ENCODE data around the gene ZNF746. TPM values are rescaled to one million over a fixed set of nuclear protein-coding genes. Genes with fewer than 3 reads are reported as not detected.

Gene ZNF746
- total RNA-seq, 2 experiments from 2014 or later: 12.6 to 13.0 TPM

- ChIA-PET CTCF (no interaction called here), POLR2A (interaction anchor here (1.1 kb wide), 1 partner anchor 17 kb away, joined by 4 read pairs; the partner anchor contains the start of gene ZNF777)
- Mint-ChIP-seq H3K27ac (no peak overlapping the region), H3K36me3 (ENCODE audit: low read depth) (peaks cover 45% of the 10 kb centered on the region), H3K4me3 (no peak overlapping the region), H3K27me3 (no peaks in the 10 kb centered on the region), H3K4me1 (ENCODE audit: low read depth) (no peaks in the 10 kb centered on the region), H3K9me3 (peaks cover 8% of the 10 kb centered on the region)
- intact Hi-C loops (cut with micrococcal nuclease): no loop called here
- ATAC-seq (no peak), DNase-seq (no peak)
- TF ChIP-seq CTCF (IDR thresholded peaks at IDR 0.05): no peak
Measured at GRCh38 chr7:149477494-149478443, 19.8 kb downstream of the ZNF746 start.

DNA sequence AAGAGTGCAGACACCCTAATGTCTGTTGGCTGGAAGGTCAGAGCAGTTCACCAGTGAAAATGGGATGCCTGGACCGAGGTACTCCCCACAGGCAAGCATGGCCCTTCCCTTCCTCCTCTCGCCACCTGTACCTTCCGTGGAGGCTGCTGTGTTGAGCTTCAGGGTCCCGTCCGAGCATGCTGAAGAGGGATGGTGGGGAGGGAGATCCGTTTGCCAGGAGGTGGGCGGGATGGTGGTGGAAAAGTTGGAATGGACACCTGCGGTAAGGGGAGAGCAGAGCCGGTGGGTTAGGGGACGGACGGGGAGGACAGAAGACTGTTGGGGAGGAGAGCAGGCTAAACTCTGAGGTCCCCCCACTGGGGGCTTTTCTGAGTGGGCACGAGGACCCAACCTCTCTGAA, 20.8 kb downstream of the ZNF746 start:
- ChIA-PET POLR2A (interaction anchor here (1.1 kb wide), 1 partner anchor 16 kb away, joined by 4 read pairs; the partner anchor contains the start of gene ZNF777), CTCF (interaction anchor here (1.0 kb wide), 1 partner anchor 16 kb away, joined by 5 read pairs; the partner anchor contains the start of gene ZNF777)
- Mint-ChIP-seq H3K4me3 (no peak overlapping the region), H3K27ac (no peak overlapping the region), H3K36me3 (ENCODE audit: low read depth) (peaks cover 51% of the 10 kb centered on the region), H3K4me1 (ENCODE audit: low read depth) (no peaks in the 10 kb centered on the region), H3K27me3 (no peaks in the 10 kb centered on the region), H3K9me3 (peaks cover 8% of the 10 kb centered on the region)
- no peak for TF ChIP-seq CTCF (IDR thresholded peaks at IDR 0.05)
- DNase-seq (no peak), ATAC-seq (no peak)
- intact Hi-C loops (cut with micrococcal nuclease): no loop called here

DNA sequence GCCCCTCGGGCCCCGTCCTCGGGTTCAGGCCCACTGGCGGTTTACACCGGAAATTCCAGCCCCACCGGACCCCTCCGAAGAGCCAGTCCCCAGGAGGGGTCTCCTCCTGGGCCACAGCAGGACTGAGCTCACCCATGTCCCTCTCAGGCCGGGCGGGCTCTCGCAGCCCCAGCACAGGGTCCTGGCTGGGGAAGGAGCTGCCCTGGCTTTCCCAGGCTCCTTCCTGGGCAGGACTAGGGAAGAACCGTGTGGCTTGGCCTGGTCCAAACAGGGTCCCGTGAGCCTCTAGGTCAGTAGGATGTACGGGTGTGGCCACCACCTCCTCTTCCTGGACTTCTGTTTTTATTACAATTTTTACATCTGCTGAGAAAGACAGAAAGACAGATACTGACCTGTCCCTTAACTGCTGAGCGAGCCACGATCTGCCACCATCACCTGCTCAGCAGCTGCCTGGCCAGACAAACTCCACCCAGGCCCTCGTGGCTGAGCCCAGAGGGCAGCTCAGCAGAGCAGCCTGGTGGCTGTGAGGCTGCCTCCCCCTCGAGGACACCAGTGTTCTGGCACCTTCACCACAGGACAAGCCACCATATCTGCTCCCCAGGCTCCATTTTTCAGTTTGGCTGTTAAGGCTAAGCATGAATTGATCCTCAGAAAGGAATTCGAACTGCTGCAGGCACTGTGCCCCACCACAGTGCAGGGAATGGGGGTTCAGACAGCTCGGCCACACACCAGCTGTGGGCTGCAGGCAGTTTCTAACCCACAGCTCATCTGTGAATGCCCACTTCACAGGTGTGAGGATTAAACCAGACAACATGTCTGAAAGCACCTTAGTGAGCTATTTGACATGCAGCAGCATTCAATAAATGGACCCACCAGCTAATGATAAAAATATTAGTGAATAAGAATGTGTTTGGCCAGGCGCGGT, 22.2 kb downstream of the ZNF746 start:
- Mint-ChIP-seq H3K27ac (peak overlapping the region; percentile 16), H3K4me3 (no peak overlapping the region), H3K27me3 (no peaks in the 10 kb centered on the region), H3K9me3 (peaks cover 11% of the 10 kb centered on the region), H3K36me3 (ENCODE audit: low read depth) (peaks cover 56% of the 10 kb centered on the region), H3K4me1 (ENCODE audit: low read depth) (no peaks in the 10 kb centered on the region)
- intact Hi-C loops (cut with micrococcal nuclease): no loop called here
- CTCF ChIA-PET: interaction anchor here (0.6 to 2.4 kb wide), 4 partner anchors 10 to 118 kb away, joined by 3 to 7 read pairs (median 4); partner anchors contain the start of gene ZNF777
- POLR2A ChIA-PET: interaction anchor here (1.0 kb wide), 1 partner anchor 17 kb away, joined by 3 read pairs; no protein-coding TSS in a partner anchor
- no peak for TF ChIP-seq CTCF (IDR thresholded peaks at IDR 0.05)
- DNase-seq: no peak
- ATAC-seq: no peak

DNA sequence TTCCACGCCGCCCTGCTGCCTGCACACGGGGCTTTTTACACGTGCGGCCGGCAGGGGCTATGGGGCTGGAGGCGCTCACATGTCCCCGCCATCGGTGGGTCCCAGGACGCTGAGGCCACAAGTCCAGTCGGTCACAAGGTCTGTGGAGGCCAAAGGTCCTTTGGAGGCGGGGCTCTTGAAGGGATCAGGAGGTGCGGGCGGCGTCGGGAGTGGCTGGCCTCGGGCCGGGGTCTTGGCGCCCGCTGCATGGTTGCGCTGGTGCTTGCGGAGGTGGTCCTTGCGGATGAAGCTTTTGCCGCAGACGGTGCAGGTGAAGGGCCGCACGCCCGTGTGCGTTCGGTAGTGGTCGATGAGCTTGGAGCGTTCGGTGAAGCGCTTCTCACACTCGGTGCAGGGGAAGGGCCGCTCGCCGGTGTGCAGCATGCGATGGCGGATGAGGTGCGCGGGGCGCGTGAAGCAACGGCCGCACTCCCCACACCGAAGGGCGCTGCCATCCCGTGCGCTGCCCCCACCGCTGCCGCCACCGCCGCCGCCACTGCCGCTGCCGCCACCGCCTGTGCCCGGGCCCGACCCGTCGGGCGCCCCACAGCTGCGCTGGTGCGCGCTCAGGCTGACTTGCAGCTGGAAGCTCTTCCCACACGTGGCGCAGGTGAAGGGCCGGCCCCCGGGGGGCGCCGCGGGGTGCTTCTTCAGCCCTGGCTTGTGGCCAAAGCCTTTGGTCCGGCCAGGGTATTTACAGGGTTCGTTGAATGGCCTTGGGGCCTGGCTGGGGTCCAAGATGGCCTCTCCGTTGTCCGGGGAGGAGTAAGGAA, 23.1 kb downstream of the ZNF746 start:
- Mint-ChIP-seq H3K9me3 (peaks cover 11% of the 10 kb centered on the region), H3K27ac (no peak overlapping the region), H3K4me1 (ENCODE audit: low read depth) (no peaks in the 10 kb centered on the region), H3K36me3 (ENCODE audit: low read depth) (peaks cover 51% of the 10 kb centered on the region), H3K27me3 (no peaks in the 10 kb centered on the region), H3K4me3 (no peak overlapping the region)
- ChIA-PET CTCF (interaction anchor here (1.3 to 2.4 kb wide), 3 partner anchors 14 to 118 kb away, joined by 3 to 7 read pairs (median 4); partner anchors contain the start of gene ZNF777), POLR2A (interaction anchor here (0.7 kb wide), 1 partner anchor 13 kb away, joined by 3 read pairs; no protein-coding TSS in a partner anchor)
- intact Hi-C loops (cut with micrococcal nuclease): no loop called here
- DNase-seq (no peak), ATAC-seq (no peak)
- TF ChIP-seq CTCF (IDR thresholded peaks at IDR 0.05): no peak

Measured in activated CD8-positive, alpha-beta T cell treated with anti-CD3 and anti-CD28 coated beads for 36 hours (primary cell).